SK-N-SH (cell line): ENCODE data around the gene MRPL52. TPM values are rescaled to one million over a fixed set of nuclear protein-coding genes. Genes with fewer than 3 reads are reported as not detected.

Experiments used
- CTCF ChIA-PET: fragments of 300-600, 350-600 bp; formaldehyde crosslinking; extraction: SDS; loops from one replicate; lab custom pipeline; 2021; lab: Yijun Ruan, JAX
- POLR2A ChIA-PET: fragments of 350-600 bp; sonication (Branson Sonifier 250); formaldehyde crosslinking; extraction: SDS; loops from one replicate; lab custom pipeline; 2020; ENCODE audit warnings: antibody characterized with exemption, inconsistent platforms; lab: Yijun Ruan, JAX
- DNase-seq: peaks from one replicate; pipeline ENCODE4 v3.0.0; 2012
- H2AFZ ChIP-seq: fragments of 200-600 bp; sonication (generic); 2 replicates; pipeline ENCODE4 v1.8.1; 2016; ENCODE audit warnings: antibody characterized with exemption, mild to moderate bottlenecking, low read depth
- H3F3A ChIP-seq: fragments of 200-600 bp; sonication (generic); replicated peaks from 2 replicates; pipeline ENCODE3; 2016; ENCODE audit warnings: antibody characterized with exemption, mild to moderate bottlenecking; ENCODE audit not compliant: insufficient read depth
- H3K27ac ChIP-seq, 2 experiments: fragments of 200-500 bp in 1 of 2; fragments of 200-600 bp in 1 of 2; sonication (Bioruptor generic) in 1 of 2; sonication (generic), shearing (Covaris generic) in 1 of 2; 2 replicates each; pipeline versions ENCODE4 v1.5.1 to v1.6.1; 2014 to 2016; ENCODE audit warnings: low read depth in 2 of 2, inconsistent platforms in 1 of 2, low read length in 1 of 2, mild to moderate bottlenecking in 1 of 2, mixed read lengths in 1 of 2
- H3K27me3 ChIP-seq: fragments of 200-600 bp; sonication (generic), shearing (Covaris generic); 2 replicates; pipeline ENCODE4 v1.6.1; 2016; ENCODE audit warnings: mixed run types; ENCODE audit not compliant: insufficient read depth
- H3K36me3 ChIP-seq, 2 experiments: fragments of 200-500 bp in 1 of 2; fragments of 200-600 bp in 1 of 2; sonication (Bioruptor generic) in 1 of 2; sonication (generic) in 1 of 2; replicated peaks in 1 of 2; 2 replicates each; pipeline versions ENCODE3 to v1.5.1; 2014 to 2016; ENCODE audit warnings: low read length in 1 of 2, mild to moderate bottlenecking in 1 of 2; ENCODE audit not compliant: insufficient read depth in 2 of 2, control insufficient read depth in 1 of 2
- H3K4me1 ChIP-seq, 2 experiments: fragments of 200-500 bp in 1 of 2; fragments of 200-600 bp in 1 of 2; sonication (Bioruptor generic) in 1 of 2; sonication (generic), shearing (Covaris generic) in 1 of 2; 2 replicates each; pipeline versions ENCODE4 v1.5.1 to v1.6.1; 2014 to 2016; ENCODE audit warnings: low read depth in 1 of 2, low read length in 1 of 2, mixed run types in 1 of 2; ENCODE audit not compliant: insufficient read depth in 2 of 2, control insufficient read depth in 1 of 2
- H3K4me2 ChIP-seq: fragments of 200-600 bp; sonication (generic), shearing (Covaris generic); 2 replicates; pipeline ENCODE4 v1.6.1; 2017; ENCODE audit warnings: mixed run types
- H3K4me3 ChIP-seq, 2 experiments: fragments of 200-500 bp in 1 of 2; fragments of 200-600 bp in 1 of 2; sonication (Bioruptor generic) in 1 of 2; sonication (generic), shearing (Covaris generic) in 1 of 2; 2 replicates each; pipeline versions ENCODE4 v1.5.1 to v1.8.1; 2014 to 2016; ENCODE audit warnings: low read depth in 2 of 2, inconsistent platforms in 1 of 2, low read length in 1 of 2, mild to moderate bottlenecking in 1 of 2, mixed read lengths in 1 of 2, moderate library complexity in 1 of 2
- H3K79me2 ChIP-seq: fragments of 200-600 bp; sonication (generic); 2 replicates; pipeline ENCODE4 v1.8.1; 2017; ENCODE audit warnings: mild to moderate bottlenecking; ENCODE audit not compliant: insufficient read depth
- H3K9ac ChIP-seq: fragments of 200-600 bp; sonication (generic); 2 replicates; pipeline ENCODE4 v1.6.1; 2017; ENCODE audit warnings: mixed run types
- H3K9me2 ChIP-seq: fragments of 200-600 bp; sonication (generic); 2 replicates; pipeline ENCODE4 v1.6.1; 2017; ENCODE audit warnings: mixed run types
- H3K9me3 ChIP-seq: fragments of 200-600 bp; sonication (generic); 2 replicates; pipeline ENCODE4 v1.6.1; 2017; ENCODE audit warnings: mixed run types, mild to moderate bottlenecking, moderate library complexity
- H4K20me1 ChIP-seq: fragments of 200-600 bp; sonication (generic); 2 replicates; pipeline ENCODE4 v1.6.1; 2017; ENCODE audit warnings: mild to moderate bottlenecking, mixed run types; ENCODE audit not compliant: insufficient read depth
- CHD2 ChIP-seq: fragments of 150-350 bp; IDR thresholded peaks from 2 replicates; pipeline ENCODE4 v1.6.1; 2018; ENCODE audit warnings: low read length; ENCODE audit not compliant: partially characterized antibody
- FOSL2 ChIP-seq: IDR thresholded peaks from 2 replicates; pipeline ENCODE4 v1.4.0; 2012; ENCODE audit warnings: low read depth, mild to moderate bottlenecking, moderate library complexity, borderline replicate concordance
- FOXJ3 ChIP-seq: sonication (generic); formaldehyde crosslinking; IDR thresholded peaks from 2 replicates; pipeline ENCODE4 v1.5.1; 2020; ENCODE audit warnings: mild to moderate bottlenecking, missing genetic modification reagents
- GABPA ChIP-seq: IDR thresholded peaks from 2 replicates; pipeline ENCODE4 v1.4.0; 2012; ENCODE audit warnings: low read depth, mild to moderate bottlenecking
- GATA2 ChIP-seq: sonication (generic); formaldehyde crosslinking; IDR thresholded peaks from 2 replicates; pipeline ENCODE4 v1.5.0; 2020; ENCODE audit warnings: mild to moderate bottlenecking, missing genetic modification reagents
- MAX ChIP-seq: IDR thresholded peaks from 2 replicates; pipeline ENCODE4 v1.4.0; 2012; ENCODE audit warnings: low read depth
- NRF1 ChIP-seq: IDR thresholded peaks from 2 replicates; pipeline ENCODE4 v1.6.1; 2012; ENCODE audit warnings: low read depth, mild to moderate bottlenecking, low read length
- PBX3 ChIP-seq: IDR thresholded peaks from 2 replicates; pipeline ENCODE4; 2012
- POLR2AphosphoS5 ChIP-seq: IDR thresholded peaks from 2 replicates; pipeline ENCODE4 v1.6.1; 2012; ENCODE audit warnings: low read depth, low read length
- RCOR1 ChIP-seq: fragments of 150-350 bp; IDR thresholded peaks from 2 replicates; pipeline ENCODE4 v1.6.1; 2017; ENCODE audit warnings: antibody characterized with exemption, low read length
- SIN3A ChIP-seq: IDR thresholded peaks from 2 replicates; pipeline ENCODE4 v1.6.1; 2012; ENCODE audit warnings: low read depth, mild to moderate bottlenecking, low read length, moderate library complexity, borderline replicate concordance
- TCF12 ChIP-seq: IDR thresholded peaks from 2 replicates; pipeline ENCODE4 v1.4.0; 2012
- TEAD4 ChIP-seq: IDR thresholded peaks from 2 replicates; pipeline ENCODE4 v1.4.0; 2012; ENCODE audit warnings: mild to moderate bottlenecking, borderline replicate concordance; ENCODE audit not compliant: insufficient read depth
- WGBS: methylation state at CpG from one replicate; pipeline ENCODE4 v1.1.6; 2017; ENCODE audit warnings: low lambda C conversion rate; 5-methylcytosine and 5-hydroxymethylcytosine counted together
- polyA plus RNA-seq, 3 experiments: library from polyadenylated mRNA; depleted of rRNA; stranded (reverse); fragments of >200 nt; gene quantifications; 2 replicates each; pipeline ENCODE4 v1.2.3, GENCODE V29; 2012
- small RNA-seq, 7 experiments: library from RNA; depleted of rRNA; stranded (forward); fragments of <200 nt; gene quantifications; one replicate each; pipeline ENCODE3, GENCODE V24; 2012

The MRPL52 gene
- polyA plus RNA-seq, 1 of the 3 experiments (the other 2 are of a cell fraction), result 116 TPM

- TF ChIP-seq MAX (no peak), PBX3 (no peak), GATA2 (CRISPR knock-in tag) (no peak), POLR2AphosphoS5 (no peak), CHD2 (no peak), TEAD4 (no peak), FOSL2 (no peak), GABPA (no peak)
These were observed 53.7 kb downstream of the MRPL52 start, which contains the start of gene REM2 (continued) for GRCh38 chr14:22883173-22883976.

- Histone ChIP-seq H3K4me2 (no peak overlapping the region), H3K36me3 (no peaks in the 10 kb centered on the region), H3K4me1 (peaks cover 8 to 45% of the 10 kb centered on the region in 2 experiments; a peak in 2 of 4 replicates), H3K9ac (no peak overlapping the region), H3K27me3 (no peaks in the 10 kb centered on the region), H3K79me2 (peaks cover 6% of the 10 kb centered on the region; the same call in 1 of the 2 replicates), H2AFZ (no peak overlapping the region), H3K9me3 (no peaks in the 10 kb centered on the region), H3K4me3 (no peak overlapping the region), H3F3A (peaks cover 4% of the 10 kb centered on the region), H4K20me1 (no peaks in the 10 kb centered on the region), H3K9me2 (no peaks in the 10 kb centered on the region), H3K27ac (no peak overlapping the region)
- TF ChIP-seq FOXJ3 (CRISPR knock-in tag), result no peak
- TF ChIP-seq PBX3, result no peak
- no peak for TF ChIP-seq SIN3A
- TF ChIP-seq NRF1, result no peak
- TF ChIP-seq RCOR1, result no peak
- TF ChIP-seq TCF12, result no peak
- POLR2A ChIA-PET, result interaction anchor here (1.4 to 1.8 kb wide), 2 partner anchors 13 to 36 kb away, joined by 3 to 5 read pairs; partner anchors contain the start of gene LRP10
- no peak for DNase-seq
- 96% methylated on average over 7 of the region's 7 CpGs for WGBS
- CTCF ChIA-PET, result interaction anchor here (1.0 to 13.0 kb wide), 12 partner anchors 9 to 184 kb away, joined by 3 to 96 read pairs (median 6); partner anchors contain the start of gene RBM23
These were observed 54.5 kb downstream of the MRPL52 start for GRCh38 chr14:22884076-22884737.

Small RNA genes within 50 kb of the gene (small RNA-seq; reads per million reads assigned to genes)
- 0 reads per million in 7 experiments for gene RF00019

Other genes starting within 250 kb of the MRPL52 start
- gene DAD1, start 240.7 kb upstream of the MRPL52 start, polyA plus RNA-seq (2012; rRNA removed), result 406 and 478 TPM in 2 replicates
- 15.0 and 18.8 TPM in 2 replicates for gene ABHD4, start 231.6 kb upstream of the MRPL52 start, polyA plus RNA-seq (2012; rRNA removed)
- not detected in 2 replicates for gene OR6J1, start 185.5 kb upstream of the MRPL52 start, polyA plus RNA-seq (2012; rRNA removed)
- gene OXA1L, start 63.2 kb upstream of the MRPL52 start, polyA plus RNA-seq (2012; rRNA removed), result 119 and 133 TPM in 2 replicates
- gene SLC7A7, start 14.5 kb upstream of the MRPL52 start, polyA plus RNA-seq (2012; rRNA removed), result 0.19 and 0.30 TPM in 2 replicates
- 139 and 142 TPM in 2 replicates for gene MMP14, start 6.7 kb downstream of the MRPL52 start, polyA plus RNA-seq (2012; rRNA removed)
- 87.8 and 117 TPM in 2 replicates for gene LRP10, start 41.9 kb downstream of the MRPL52 start, polyA plus RNA-seq (2012; rRNA removed)
- gene REM2, start 53.3 kb downstream of the MRPL52 start, polyA plus RNA-seq (2012; rRNA removed), result 0.26 and 0.36 TPM in 2 replicates
- 52.4 and 65.5 TPM in 2 replicates for gene RBM23, start 89.3 kb downstream of the MRPL52 start, polyA plus RNA-seq (2012; rRNA removed)
- 132 and 174 TPM in 2 replicates for gene PRMT5, start 99.5 kb downstream of the MRPL52 start, polyA plus RNA-seq (2012; rRNA removed)
- 25.0 and 27.3 TPM in 2 replicates for gene HAUS4, start 127.2 kb downstream of the MRPL52 start, polyA plus RNA-seq (2012; rRNA removed)
- 24.4 and 36.2 TPM in 2 replicates for gene AJUBA, start 152.7 kb downstream of the MRPL52 start, polyA plus RNA-seq (2012; rRNA removed)
- gene C14orf93, start 180.3 kb downstream of the MRPL52 start, polyA plus RNA-seq (2012; rRNA removed), result 9.1 and 9.5 TPM in 2 replicates
- 337 and 401 TPM in 2 replicates for gene PSMB5, start 205.0 kb downstream of the MRPL52 start, polyA plus RNA-seq (2012; rRNA removed)
- gene PSMB11, start 212.3 kb downstream of the MRPL52 start, polyA plus RNA-seq (2012; rRNA removed), result not detected in 2 replicates
- 30.8 and 36.7 TPM in 2 replicates for gene CDH24, start 227.6 kb downstream of the MRPL52 start, polyA plus RNA-seq (2012; rRNA removed)